GM18870 (cell line): ENCODE data around the gene SMARCD1.

Experiments
- ATAC-seq: cut with Tn5 transposase; IDR thresholded peaks from one replicate; pipeline ENCODE4 v1.9.1; 2021; ENCODE audit warnings: moderate library complexity; ENCODE audit not compliant: unreplicated experiment

The SMARCD1 gene

GRCh38 chr12:50103351-50103750 is 18.2 kb downstream of the SMARCD1 start:
- ATAC-seq = no peak

DNA sequence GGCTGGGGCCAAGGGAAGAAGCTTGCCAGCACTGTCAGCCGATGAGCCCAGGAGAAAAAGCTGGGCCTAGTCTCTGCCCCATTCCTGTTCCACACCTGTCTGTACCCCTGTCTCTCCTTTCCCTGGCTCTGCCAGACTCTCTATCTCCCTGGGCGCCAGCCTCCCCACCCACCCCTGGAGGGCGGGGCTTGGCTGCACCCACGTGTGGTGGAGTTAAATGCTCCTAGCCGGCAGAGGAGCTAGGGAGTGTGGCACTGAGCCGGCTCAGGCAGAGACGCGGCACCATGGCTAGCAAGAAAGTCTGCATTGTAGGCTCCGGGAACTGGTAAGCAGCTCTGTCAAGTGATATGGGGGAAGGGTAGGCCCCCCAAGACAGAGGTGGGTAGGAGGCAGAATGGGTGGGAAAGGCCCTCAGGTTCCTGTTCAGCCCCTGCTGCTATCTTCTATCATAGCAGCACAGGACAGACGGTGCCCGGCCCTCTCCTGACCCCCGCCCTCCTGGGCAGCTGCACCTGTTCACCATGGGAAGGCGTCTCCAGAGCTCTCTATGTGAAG is 18.7 kb downstream of the SMARCD1 start, which contains the start of gene GPD1:
Gene GPD1 (plus strand): TSS at position 242 of the 555 bp plus-strand sequence. CDS start 43 bp downstream, at position 285.
- no peak for ATAC-seq

DNA sequence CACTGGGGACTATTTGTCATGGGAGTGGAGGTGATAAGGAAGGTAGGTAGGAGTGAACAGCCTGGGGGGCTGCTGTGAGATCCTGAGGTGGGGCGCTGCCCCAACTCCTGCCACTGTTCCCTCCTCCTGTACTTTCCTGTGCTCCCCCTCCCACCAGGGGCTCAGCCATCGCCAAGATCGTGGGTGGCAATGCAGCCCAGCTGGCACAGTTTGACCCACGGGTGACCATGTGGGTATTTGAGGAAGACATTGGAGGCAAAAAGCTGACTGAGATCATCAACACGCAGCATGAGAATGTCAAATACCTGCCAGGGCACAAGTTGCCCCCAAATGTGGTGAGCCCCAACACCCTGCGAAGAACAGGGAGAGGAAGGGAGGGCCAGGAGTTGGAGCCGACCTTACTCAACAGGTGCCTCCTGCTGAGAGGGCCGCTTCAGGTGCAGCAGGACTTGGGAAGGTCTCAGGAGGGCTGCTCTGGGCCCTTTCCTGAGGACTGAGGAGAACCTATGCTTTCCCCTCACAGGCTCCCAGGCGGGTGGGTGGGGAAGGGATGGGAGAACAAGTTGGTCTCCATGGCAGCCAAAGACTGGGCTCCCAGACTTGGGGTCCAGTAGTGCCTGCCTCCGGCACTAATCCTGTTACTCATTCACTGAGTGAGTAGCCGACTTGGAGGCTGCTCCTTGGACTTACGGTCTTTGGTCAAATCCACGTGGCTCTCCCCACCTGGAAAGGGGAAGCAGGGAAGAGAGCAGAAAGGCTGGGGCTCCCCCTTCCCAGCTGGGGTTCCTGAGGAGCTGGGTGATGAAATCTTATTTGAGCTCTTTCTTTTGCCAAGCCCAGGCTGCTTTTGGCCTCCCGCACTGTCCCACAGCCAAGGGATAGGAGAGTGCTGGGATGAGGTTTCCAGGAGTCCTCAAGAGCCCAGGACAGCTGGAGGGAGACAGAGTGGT is 19.6 kb downstream of the SMARCD1 start:
- no peak for ATAC-seq

- ATAC-seq = no peak
Measured at GRCh38 chr12:50105913-50106450, 20.8 kb downstream of the SMARCD1 start.

- ATAC-seq = no peak
Measured at GRCh38 chr12:50106907-50107306, 21.8 kb downstream of the SMARCD1 start.

GRCh38 chr12:50107416-50108268 is 22.5 kb downstream of the SMARCD1 start:
- no peak for ATAC-seq

GRCh38 chr12:50109319-50109718 is 24.2 kb downstream of the SMARCD1 start:
- no peak for ATAC-seq

DNA sequence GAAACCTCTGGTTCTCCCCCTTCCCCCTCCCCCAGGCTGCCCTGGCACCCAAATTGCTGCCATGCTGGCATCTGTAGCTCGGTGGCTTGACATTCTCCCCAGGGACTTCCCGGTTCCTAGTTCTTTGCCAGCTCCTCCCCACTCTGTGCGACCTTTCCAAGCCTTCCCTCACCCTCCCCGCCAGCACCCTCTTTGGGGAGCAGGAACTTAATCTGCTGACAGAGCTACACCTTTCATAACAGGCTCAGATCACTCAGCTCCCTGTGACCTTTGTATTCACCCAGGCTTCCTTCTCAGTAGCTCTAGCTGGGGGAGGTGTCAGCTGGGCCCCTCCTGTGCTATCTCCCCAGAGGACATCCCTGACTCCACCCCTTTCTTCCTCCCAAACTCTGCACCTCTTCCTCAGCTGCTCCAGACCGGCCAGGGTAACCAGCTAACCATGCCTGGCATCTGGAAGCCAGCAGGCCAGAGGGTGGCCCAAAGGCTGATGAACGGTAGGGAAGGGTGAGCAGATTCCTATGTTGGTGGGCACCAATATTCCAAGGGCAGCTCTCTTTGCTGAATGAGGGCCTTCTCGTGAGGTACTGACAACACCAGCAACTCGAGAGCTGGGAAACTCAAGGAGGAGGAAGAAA is 25.1 kb downstream of the SMARCD1 start:
- ATAC-seq = no peak

- ATAC-seq = no peak
Measured at GRCh38 chr12:50110762-50111351, 25.7 kb downstream of the SMARCD1 start.

DNA sequence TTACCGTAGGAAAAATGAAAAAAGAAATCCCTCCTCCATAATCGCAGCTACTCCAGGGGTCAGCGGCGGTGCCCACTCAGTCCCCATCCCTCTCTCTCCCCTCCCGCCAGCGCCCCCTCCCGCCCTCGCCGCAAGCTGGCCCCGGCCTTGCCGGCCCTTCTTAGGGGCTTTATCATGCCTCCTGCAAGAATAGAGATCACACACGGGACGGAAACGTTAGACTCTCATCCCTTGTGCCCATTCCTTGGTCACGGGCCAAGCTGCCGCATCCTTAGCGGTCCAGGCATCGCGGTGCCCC is 26.2 kb downstream of the SMARCD1 start:
- ATAC-seq = no peak

- ATAC-seq = peak; percentile 83
Measured at GRCh38 chr12:50111693-50112455, 26.7 kb downstream of the SMARCD1 start, which contains the start of gene COX14. COX14 (plus strand) TSS chr12:50112236; CDS start chr12:50120044, 7,808 bp downstream.

DNA sequence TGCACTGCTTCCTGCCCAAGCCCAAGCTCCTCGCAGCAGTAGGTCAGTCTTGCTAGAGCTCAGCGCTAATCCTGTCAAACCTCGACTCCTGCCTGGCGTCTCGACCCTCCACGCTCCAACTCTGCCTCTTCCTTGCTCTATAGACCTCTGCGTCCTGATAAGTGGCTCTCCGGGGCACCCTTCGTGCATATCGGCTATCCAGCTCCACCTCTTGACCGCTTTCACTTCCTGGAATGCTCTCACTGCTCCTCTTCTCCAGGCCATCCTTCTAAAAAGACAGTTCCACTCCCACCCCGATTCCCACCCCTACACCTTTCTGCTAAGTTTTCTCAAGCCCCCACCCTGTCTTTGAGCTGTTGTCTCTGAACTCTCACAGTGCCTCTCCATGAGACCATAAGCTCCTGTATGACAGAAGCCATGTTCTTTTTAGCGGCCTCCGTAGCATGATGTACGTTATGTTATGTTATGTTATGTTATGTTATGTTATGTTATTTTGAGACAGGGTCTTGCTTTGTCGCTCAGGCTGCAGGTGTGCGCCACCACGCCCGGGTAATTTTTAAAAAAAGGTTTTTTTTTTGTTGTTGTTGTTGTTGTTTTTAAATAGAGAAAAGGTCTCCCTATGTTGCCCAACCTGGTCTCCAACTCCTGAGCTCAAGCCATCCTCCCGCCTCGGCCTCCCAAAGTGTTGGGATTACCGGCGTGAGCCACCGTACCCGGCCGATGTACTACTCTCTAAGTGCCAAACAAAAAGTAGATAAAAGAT is 27.5 kb downstream of the SMARCD1 start:
- no peak for ATAC-seq

- ATAC-seq = no peak
Measured at GRCh38 chr12:50117057-50117622, 32.0 kb downstream of the SMARCD1 start.

DNA sequence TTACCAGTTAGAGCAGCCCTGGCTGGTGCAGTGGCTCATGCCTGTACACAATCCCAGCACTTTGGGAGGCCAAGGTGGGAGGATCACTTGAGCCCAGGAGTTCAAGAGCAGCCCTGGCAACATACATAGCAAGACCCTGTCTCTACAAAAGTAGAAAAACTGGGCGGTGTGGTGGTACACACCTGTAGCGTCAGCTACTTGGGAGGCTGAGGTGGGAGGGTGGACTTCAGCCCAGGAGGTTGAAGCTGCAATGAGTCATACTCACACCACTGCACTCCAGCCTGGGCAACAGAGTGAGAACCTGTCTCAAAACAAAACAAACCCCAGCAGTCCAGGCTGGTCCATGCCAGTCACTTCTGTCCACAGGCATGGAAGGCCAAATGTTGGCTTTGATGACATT is 34.2 kb downstream of the SMARCD1 start:
- ATAC-seq = no peak

- ATAC-seq = no peak
Measured at GRCh38 chr12:50120521-50120920, 35.4 kb downstream of the SMARCD1 start.

GRCh38 chr12:50120953-50121352 is 35.8 kb downstream of the SMARCD1 start:
- ATAC-seq = no peak

DNA sequence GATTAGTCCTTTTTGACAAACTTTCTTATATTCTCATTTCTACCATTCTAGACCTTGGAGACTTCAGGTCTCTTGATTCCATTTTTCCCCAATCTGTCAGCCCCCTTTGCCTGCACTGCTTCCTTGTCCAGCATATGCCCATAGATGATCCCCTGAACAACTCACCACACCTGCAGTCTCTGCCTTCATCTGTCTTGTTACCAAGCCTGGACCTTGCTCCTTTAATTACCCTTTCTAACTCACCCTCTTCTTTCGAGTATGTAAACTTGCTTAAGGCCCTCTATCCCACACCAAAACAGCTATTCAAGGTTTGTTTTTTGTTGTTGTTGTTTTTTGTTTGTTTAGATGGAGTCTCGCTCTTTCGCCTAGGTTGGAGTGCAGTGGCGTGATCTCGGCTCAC is 36.5 kb downstream of the SMARCD1 start:
- ATAC-seq = no peak

- no peak for ATAC-seq
Measured at GRCh38 chr12:50123203-50123602, 38.1 kb downstream of the SMARCD1 start.
